Measurements from ENCODE around the gene SPAG8.

SPAG8 gene

GRCh38 chr9:35771075-35771433 is 41.0 kb downstream of the SPAG8 start:
- no peak for DNase-seq

GRCh38 chr9:35769763-35770162 is 42.3 kb downstream of the SPAG8 start:
- DNase-seq, result no peak

GRCh38 chr9:35767458-35767857 is 44.6 kb downstream of the SPAG8 start:
- no peak for DNase-seq

GRCh38 chr9:35766997-35767396 is 45.1 kb downstream of the SPAG8 start:
- no peak for DNase-seq

GRCh38 chr9:35763803-35764202 is 48.3 kb downstream of the SPAG8 start:
- no peak for DNase-seq

- DNase-seq, result no peak
Observed at GRCh38 chr9:35763181-35763580, 48.9 kb downstream of the SPAG8 start.

GRCh38 chr9:35760651-35761050 is 51.4 kb downstream of the SPAG8 start:
- DNase-seq, result no peak

- no peak for DNase-seq
Observed at GRCh38 chr9:35759795-35760194, 52.3 kb downstream of the SPAG8 start.

All from CD4-positive, alpha-beta T cell treated with Interleukin-17A for 4 hours (primary cell).